Measurements from ENCODE around the gene SCMH1.
"Not testable (repeated sequence)": the region's sequence is repeated elsewhere in the genome, so short reads cannot be mapped to it uniquely, and the experiment has no call there.

The SCMH1 gene

GRCh38 chr1:41249319-41249718, 7.2 kb upstream of the SCMH1 start:
- no peak for DNase-seq

DNA sequence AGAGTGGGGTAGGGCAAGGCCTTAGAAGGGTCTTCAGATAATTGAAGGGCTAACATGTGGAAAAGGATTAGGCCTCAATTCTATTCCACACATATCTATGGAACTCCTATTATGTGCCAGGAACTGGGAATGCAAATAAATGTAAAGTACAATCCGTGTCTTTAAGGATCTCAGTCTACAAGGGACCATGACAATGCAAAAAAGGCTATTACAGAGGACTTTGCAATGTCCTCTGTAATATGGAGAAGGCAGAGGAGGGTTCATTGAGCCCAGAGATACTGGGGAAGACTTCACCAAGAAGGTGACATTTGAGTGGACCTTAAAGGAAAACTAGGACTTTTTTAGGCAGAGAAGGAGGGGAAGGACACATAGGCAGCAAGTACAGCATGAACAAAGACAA, 4.5 kb upstream of the SCMH1 start:
- DNase-seq, result no peak

DNA sequence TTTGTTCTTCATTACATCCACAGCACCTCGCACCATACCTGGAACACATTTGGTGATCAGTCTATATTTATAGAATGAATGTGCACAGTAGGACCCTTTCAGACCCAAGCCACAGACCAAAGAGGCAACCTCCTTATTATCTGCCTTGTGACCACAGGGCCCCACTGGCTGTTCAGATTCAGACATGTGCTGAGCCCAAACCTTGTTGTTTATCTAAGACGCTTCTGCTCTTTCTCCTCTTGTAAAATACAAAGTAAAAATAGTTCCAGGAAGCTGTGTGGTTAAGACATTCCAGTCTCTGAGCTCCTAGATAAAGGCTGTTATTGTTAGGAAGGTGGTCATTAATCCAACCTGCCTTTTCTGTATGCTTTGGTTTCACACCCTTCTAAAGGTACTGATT, 3.6 kb upstream of the SCMH1 start:
- no peak for DNase-seq

DNA sequence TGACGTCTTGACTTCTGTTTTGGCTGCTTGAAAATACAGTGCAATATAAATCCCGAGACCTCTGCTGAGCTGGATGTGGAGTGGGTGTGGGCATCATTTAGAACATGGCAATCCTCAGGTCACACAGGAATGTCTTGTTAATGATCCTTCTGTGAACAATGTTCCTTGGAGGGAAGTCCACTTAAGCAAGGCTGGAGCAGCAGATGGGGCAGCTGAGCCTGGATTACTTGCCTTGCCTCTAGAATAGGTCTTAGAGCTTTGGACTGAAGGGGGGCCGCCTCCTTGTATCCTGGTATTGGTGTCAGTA, 926 bp upstream of the SCMH1 start:
- no peak for DNase-seq

DNA sequence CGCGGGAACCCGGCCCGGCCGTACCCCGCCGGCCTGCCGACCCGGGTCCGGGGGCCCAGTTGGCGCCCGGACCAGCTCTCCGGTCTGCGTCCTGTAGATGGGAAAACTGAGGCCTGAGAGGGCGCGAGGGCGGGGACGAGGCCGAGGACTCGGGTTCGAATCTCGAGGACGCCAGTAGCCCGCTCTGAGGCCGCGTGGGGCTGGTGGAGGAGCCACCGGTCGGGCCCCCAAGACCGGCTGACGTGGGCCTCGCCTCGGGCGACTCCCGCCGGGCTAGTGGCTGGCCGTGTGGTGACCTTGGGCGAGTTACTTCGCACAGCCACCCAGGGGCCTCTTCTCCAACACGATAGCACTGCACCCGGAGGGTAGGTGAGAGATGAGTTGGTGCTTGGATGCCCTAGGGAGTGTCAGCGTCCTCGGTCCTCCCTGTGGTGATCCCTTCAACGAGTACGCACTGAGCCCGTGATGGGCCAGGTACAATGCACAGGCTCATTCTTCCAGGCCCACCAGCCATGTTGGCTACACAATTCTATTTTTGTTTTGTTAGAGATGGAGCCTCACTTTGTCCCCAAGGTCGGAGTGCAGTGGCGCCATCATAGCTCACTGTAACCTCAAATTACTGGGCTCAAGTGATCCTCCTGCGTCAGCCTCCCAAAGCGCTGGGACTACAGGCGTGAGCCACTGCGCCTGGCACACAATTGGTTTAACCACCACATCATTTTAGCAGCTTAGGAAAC, 404 bp upstream of the SCMH1 start:
- no peak for DNase-seq

GRCh38 chr1:41241354-41241748, 755 bp downstream of the SCMH1 start:
- peak; percentile 15 to 57 for DNase-seq

- DNase-seq, result no peak
Observed at GRCh38 chr1:41240781-41241353, 1.2 kb downstream of the SCMH1 start.

GRCh38 chr1:41239988-41240610, 2.0 kb downstream of the SCMH1 start:
- peak; percentile 18 to 53 for DNase-seq

- no peak for DNase-seq
Observed at GRCh38 chr1:41238311-41238988, 3.7 kb downstream of the SCMH1 start.

DNA sequence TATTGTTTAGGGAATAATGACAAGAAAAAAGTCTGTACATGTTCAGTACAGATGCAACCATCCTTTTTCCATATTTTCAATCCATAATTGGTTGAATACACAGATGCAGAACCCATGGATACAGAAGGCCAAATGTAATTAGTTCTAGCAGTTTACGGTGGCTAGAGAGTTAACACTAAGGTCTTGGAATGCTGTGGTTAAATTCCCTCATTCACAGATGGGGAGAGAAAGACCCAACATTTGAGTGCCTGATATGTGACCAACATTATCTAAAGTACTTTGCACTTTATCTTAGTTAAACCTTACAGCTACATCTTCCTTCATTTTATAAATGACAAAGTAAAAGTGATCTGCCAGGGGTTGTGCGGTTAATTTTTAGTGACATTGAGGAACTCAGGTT, 5.3 kb downstream of the SCMH1 start:
- no peak for DNase-seq

GRCh38 chr1:41235893-41236292, 6.2 kb downstream of the SCMH1 start:
- no peak for DNase-seq

DNA sequence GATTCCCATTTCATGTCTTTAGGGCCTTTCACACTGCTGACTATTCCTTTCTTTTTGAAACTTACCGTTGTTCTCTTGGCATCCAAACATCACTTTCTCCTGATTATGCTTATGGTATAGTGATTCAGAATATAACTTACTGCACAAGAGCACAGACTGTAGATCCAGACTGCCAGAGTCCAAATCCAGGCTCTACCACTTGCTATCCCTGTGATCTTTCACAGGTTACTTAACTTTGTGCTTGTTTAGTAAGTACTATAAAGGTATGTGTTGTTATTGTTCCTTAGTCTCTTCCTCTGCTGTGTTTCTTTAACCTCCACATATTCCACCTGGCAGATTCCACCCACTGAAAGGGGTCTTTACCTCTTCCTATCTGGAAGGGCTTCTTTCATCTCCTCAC, 8.4 kb downstream of the SCMH1 start:
- DNase-seq, result no peak

GRCh38 chr1:41232305-41232704, 9.8 kb downstream of the SCMH1 start:
- no peak for DNase-seq

DNA sequence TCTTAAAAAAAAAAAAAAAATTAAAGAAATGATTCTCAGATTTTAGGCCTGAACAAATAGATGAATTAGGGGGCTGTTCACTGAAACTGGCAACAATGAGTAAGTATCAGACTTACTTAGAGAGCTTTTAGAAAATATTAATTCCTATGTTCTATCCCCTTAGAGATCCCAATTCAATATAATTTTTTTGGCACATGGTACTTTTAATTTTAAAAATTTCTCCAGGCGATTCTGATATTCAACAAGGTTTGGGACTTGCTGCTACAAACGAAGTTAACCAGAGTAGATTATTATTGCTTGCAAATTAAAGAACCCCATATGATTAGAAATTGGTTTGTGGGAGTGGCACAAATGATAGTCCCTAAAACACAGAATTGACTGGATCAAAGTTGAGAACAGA, 11.4 kb downstream of the SCMH1 start:
- DNase-seq, result no peak

DNA sequence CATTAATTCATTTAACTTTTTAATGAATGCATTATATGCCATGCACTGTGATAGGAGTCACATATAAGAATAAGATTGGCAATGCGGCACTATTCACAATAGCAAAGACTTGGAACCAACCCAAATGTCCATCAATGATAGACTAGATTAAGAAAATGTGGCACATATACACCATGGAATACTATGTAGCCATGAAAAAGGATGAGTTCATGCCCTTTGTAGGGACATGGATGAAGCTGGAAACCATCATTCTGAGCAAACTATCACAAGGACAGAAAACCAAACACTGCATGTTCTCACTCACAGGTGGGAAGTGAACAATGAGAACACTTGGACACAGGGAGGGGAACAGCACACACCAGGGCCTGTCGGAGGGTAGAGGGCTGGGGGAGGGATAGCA, 12.9 kb downstream of the SCMH1 start:
- not testable (repeated sequence) for DNase-seq

DNA sequence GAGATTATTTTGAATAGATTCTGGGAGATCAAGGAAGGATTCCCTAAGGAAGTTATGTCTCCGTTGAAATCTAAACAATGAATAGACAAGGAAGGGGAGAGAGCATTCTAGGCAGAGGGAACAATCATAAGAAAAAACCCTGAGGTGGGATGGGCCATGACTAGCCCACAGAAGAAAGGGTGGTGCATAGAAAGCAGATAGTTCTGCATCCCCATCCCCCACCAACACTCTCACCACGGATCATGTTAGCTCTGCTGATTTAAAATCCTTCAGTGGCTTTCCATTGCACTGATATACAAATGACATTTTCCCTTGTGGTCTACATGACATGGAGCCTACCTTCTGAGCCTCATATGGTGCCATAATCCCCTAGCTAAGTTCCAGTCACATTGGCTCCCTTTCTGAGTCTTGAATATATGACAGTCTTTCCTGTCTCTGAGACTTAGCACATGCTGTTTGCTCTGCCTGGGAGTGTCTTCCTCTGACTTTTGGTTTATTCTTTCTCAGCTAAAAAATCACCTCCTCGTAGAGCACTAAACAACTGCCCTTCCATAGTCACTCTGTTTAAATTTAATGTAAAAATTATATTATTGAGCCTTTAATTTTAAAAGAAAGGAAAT, 15.2 kb downstream of the SCMH1 start:
- no peak for DNase-seq

- DNase-seq, result no peak
Observed at GRCh38 chr1:41225495-41225894, 16.6 kb downstream of the SCMH1 start.

DNA sequence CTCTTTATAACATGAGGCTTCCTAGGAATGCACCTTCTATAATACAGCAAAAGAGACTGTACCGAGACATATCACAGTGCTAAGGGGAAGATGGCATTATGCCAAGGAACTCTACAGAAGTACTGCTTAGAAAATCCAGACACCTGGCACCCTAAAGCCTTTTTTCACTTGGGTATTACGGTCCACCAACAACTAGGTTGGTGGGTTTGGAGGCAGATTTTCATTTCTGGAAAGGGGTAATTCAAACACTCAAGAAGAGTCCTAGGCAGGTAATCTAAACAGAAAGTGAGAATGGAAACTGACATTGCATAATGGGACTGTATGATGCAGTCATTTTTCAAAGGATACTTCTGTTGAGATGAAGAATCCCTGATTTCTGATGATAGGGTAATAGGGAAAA, 19.6 kb downstream of the SCMH1 start:
- peak in 1 of 2 experiments; percentile 46 for DNase-seq

DNA sequence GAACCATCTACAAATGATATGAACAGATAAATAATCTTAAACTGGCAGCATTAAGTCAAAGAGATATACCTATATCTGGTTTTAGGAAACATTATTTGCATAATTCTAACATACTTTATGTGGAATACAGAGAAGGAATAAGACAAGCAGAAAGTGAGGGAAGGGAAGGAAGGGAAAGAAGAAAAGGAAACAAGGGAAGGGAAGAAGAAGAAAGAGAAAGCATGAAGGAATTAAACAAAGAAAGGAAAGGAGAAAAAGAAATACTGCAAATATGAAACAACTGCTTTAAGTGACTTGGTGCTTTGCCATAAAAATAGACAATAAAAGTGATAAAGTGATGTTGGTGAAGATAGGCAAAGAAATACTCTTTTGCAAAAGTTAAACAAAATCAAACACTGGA, 20.1 kb downstream of the SCMH1 start:
- no peak for DNase-seq

GRCh38 chr1:41218152-41218551, 24.0 kb downstream of the SCMH1 start:
- DNase-seq, result no peak

GRCh38 chr1:41217441-41217840, 24.7 kb downstream of the SCMH1 start:
- no peak for DNase-seq

- DNase-seq, result no peak
Observed at GRCh38 chr1:41215623-41216022, 26.5 kb downstream of the SCMH1 start.

DNA sequence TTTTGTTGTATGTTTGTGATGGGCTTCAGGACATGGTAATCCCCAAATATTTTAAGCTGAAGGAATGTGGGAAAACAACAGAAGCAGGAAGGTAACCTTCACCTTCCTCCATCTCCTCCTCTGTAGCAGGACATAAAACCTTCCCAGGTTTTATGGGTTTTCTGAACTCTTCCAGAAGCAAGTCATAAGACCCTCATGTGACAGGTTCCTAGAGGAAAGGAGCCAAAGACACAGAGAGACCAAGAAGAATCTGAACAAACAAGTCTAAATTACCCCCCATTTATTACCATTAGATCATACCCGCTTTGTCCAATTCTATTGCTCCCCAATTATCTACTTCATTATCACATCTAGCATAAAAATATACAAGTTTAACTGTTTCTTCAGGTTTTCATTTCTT, 28.8 kb downstream of the SCMH1 start:
- no peak for DNase-seq

GRCh38 chr1:41211608-41212007, 30.5 kb downstream of the SCMH1 start:
- not testable (repeated sequence) for DNase-seq

Measured in NCI-H446 (cell line).